Measurements from ENCODE around the gene DCAF12. TPM values are rescaled to one million over a fixed set of nuclear protein-coding genes. Genes with fewer than 3 reads are reported as not detected.
"Not testable (repeated sequence)": the region's sequence is repeated elsewhere in the genome, so short reads cannot be mapped to it uniquely, and the experiment has no call there.

The DCAF12 gene
- total RNA-seq, 1 experiment from 2014 or later = 40.3 TPM

GRCh38 chr9:34059954-34060353, 66.5 kb downstream of the DCAF12 start:
- H3K27ac ChIP-seq = no peak overlapping the region

GRCh38 chr9:34059281-34059680, 67.2 kb downstream of the DCAF12 start:
- H3K36me3 ChIP-seq = no peaks in the 10 kb centered on the region
- H3K27me3 ChIP-seq = no peaks in the 10 kb centered on the region
- DNase-seq = no peak

More at GRCh38 chr9:34059954-34060353, 66.5 kb downstream of the DCAF12 start:
- Histone ChIP-seq H3K27me3 (no peaks in the 10 kb centered on the region), H3K9me3 (replicated peaks) (no peaks in the 10 kb centered on the region), H3K36me3 (no peaks in the 10 kb centered on the region), H3K4me3 (no peak overlapping the region), H3K4me1 (no peaks in the 10 kb centered on the region)
- DNase-seq = no peak

DNA sequence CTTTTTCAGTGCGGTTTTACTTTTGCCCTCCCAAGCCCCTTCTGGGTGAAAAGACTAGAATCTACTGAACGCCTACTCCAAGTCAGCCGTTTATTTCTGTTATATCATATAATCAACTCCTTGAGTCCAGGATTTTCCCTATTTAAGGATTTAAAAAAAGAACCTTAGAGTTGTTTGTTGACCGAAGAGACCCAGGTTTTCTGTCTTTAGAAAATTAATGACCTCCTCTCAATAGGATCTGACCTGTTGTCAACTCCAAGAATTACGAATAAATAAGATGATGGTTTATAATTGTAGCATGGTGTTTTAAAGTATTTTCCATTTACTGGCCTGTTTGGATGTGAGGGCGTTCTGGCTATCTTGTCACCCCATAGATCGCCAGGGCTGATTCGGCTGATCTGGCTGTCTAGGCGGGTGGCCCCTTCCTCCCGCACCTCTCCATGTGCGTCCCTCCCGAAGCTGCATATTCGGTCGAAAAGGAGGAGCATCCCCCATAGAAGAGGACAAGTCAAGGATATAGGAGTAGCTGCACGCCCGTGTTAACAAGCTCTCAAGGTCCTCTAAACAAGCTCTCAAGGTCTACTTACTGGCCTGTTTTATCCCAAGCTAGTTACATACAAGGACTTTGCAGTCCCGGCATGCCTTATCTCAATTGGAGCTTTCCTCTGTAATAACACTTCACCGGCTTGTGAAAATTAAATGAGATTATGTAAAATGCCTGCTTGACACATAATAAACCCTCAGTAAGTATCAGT, 76.7 kb downstream of the DCAF12 start:
- Histone ChIP-seq H3K27ac (peak overlapping the region; percentile 96), H3K27me3 (no peaks in the 10 kb centered on the region), H3K4me3 (peak overlapping the region; percentile 91), H3K4me1 (peaks cover 4% of the 10 kb centered on the region; the same call in 1 of the 2 replicates), H3K9me3 (replicated peaks) (no peaks in the 10 kb centered on the region), H3K36me3 (no peaks in the 10 kb centered on the region)
- no peak for DNase-seq

More at GRCh38 chr9:34059281-34059680, 67.2 kb downstream of the DCAF12 start:
- Histone ChIP-seq H3K9me3 (replicated peaks) (no peaks in the 10 kb centered on the region), H3K4me1 (no peaks in the 10 kb centered on the region), H3K4me3 (no peak overlapping the region), H3K27ac (no peak overlapping the region)

DNA sequence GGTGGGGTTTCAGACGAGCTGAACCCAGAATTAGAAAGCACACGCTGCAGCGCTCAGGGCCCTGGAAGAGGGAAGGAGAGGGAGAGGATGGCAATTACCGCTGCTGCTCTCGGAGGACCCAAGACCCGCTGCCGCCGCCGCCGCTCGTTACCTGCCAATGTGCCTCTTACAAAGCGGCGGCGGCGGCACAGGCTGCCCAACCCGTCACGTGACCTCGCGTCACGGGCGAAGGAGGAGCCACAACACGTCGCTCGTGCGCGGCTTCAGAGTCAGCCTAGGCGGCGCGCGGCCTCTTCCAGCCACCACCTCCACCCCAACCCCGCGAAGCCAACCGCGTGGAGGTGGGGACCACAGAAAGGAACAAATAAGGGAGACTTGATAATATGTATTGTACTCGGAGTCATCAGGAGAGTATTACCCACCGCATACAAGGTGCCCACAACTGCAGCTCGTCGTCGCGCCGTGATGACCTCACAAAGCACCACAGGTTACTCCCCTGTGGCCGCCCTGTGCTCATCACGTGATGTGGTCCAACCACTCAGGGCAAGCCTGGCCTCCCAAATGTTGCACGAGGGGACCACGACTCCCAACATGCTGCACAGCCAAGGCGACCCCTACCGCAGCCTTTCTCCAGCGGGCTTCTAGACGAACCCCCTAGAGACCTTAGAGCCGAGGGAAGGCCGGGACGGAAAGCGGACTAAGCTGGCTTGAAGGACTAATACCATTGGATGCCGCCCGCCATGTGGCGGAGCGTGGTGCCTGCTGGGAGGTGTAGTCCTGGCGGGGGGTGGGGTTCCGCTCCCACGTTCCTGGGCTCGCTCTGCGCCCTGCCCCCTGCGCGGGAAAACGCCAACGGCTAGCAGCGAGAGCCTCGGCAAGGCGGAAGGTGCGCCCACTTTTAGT, 77.5 kb downstream of the DCAF12 start, which contains the start of gene UBAP2:
Gene UBAP2 (minus strand): TSS at position 161 of the 903 bp plus-strand sequence. CDS start 31,739 bp downstream, outside the sequence.
- H3K36me3 ChIP-seq = 0 out of 2 replicates have a peak, but pooled peaks cover 4% of the 10 kb centered on the region
- H3K4me1 ChIP-seq = peaks cover 4% of the 10 kb centered on the region; the same call in 1 of the 2 replicates
- H3K9me3 ChIP-seq (replicated peaks) = no peaks in the 10 kb centered on the region
- H3K4me3 ChIP-seq = peak within 1 kb of the TSS; percentile 91
- DNase-seq = peak; percentile 97
- H3K27ac ChIP-seq = peak within 1 kb of the TSS; percentile 96
- no peaks in the 10 kb centered on the region for H3K27me3 ChIP-seq

GRCh38 chr9:34047864-34048726, 78.4 kb downstream of the DCAF12 start:
- peaks cover 4% of the 10 kb centered on the region; the same call in 1 of the 2 replicates for H3K4me1 ChIP-seq
- peak overlapping the region; percentile 91 for H3K4me3 ChIP-seq
- 0 out of 2 replicates have a peak, but pooled peaks cover 4% of the 10 kb centered on the region for H3K36me3 ChIP-seq
- no peaks in the 10 kb centered on the region for H3K27me3 ChIP-seq
- no peaks in the 10 kb centered on the region for H3K9me3 ChIP-seq (replicated peaks)
- peak overlapping the region; percentile 96 for H3K27ac ChIP-seq
- DNase-seq = peak; percentile 42 to 51

- Histone ChIP-seq H3K4me1 (peaks cover 4% of the 10 kb centered on the region; the same call in 1 of the 2 replicates), H3K27ac (no peak overlapping the region), H3K4me3 (no peak overlapping the region), H3K9me3 (replicated peaks) (no peaks in the 10 kb centered on the region), H3K27me3 (no peaks in the 10 kb centered on the region), H3K36me3 (0 out of 2 replicates have a peak, but pooled peaks cover 4% of the 10 kb centered on the region)
- DNase-seq = no peak
Measured at GRCh38 chr9:34046784-34047379, 79.6 kb downstream of the DCAF12 start.

GRCh38 chr9:34045903-34046302, 80.6 kb downstream of the DCAF12 start:
- no peak for DNase-seq
- H3K36me3 ChIP-seq = peaks cover 4% of the 10 kb centered on the region; the same call in 1 of the 2 replicates
- H3K4me1 ChIP-seq = peaks cover 4% of the 10 kb centered on the region; the same call in 1 of the 2 replicates
- H3K9me3 ChIP-seq (replicated peaks) = no peaks in the 10 kb centered on the region
- no peak overlapping the region for H3K27ac ChIP-seq
- H3K27me3 ChIP-seq = no peaks in the 10 kb centered on the region
- no peak overlapping the region for H3K4me3 ChIP-seq

GRCh38 chr9:34042074-34042473, 84.4 kb downstream of the DCAF12 start:
- not testable (repeated sequence) for H3K27me3 ChIP-seq; H3K4me3 ChIP-seq; DNase-seq; H3K27ac ChIP-seq; H3K4me1 ChIP-seq; H3K9me3 ChIP-seq (replicated peaks)
- H3K36me3 ChIP-seq = peaks cover 14% of the 10 kb centered on the region

- H3K4me1 ChIP-seq; DNase-seq; H3K27me3 ChIP-seq; H3K4me3 ChIP-seq; H3K27ac ChIP-seq; H3K9me3 ChIP-seq (replicated peaks): not testable (repeated sequence)
- peaks cover 10% of the 10 kb centered on the region for H3K36me3 ChIP-seq
Measured at GRCh38 chr9:34038851-34039250, 87.6 kb downstream of the DCAF12 start.

DNA sequence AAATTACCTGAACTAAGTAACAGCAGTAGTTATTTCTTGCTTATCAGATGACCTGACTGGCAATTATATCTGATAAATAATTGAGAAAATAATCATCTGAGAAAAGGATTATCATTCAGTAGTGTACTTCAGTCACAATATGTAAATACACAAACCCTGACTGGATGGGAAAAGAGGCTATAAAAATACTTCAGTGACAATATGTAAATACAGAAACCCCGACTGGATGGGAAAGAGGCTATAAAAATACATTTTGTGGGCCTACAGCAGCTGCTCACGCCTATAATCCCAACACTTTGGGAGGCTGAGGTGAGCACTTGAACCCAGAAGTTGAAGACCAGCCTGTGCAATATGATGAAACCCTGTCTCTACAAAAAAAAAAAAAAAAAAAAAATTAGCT, 88.9 kb downstream of the DCAF12 start:
- peaks cover 13% of the 10 kb centered on the region for H3K36me3 ChIP-seq
- no peak for DNase-seq
- H3K9me3 ChIP-seq (replicated peaks) = no peaks in the 10 kb centered on the region
- no peak overlapping the region for H3K27ac ChIP-seq
- H3K4me3 ChIP-seq = no peak overlapping the region
- H3K27me3 ChIP-seq = no peaks in the 10 kb centered on the region
- no peaks in the 10 kb centered on the region for H3K4me1 ChIP-seq

- no peak for DNase-seq
- Histone ChIP-seq H3K27ac (no peak overlapping the region), H3K4me1 (no peaks in the 10 kb centered on the region)
Measured at GRCh38 chr9:34036625-34037024, 89.9 kb downstream of the DCAF12 start.

More at GRCh38 chr9:34036625-34037024, 89.9 kb downstream of the DCAF12 start:
- peaks cover 18% of the 10 kb centered on the region for H3K36me3 ChIP-seq
- no peaks in the 10 kb centered on the region for H3K27me3 ChIP-seq
- H3K9me3 ChIP-seq (replicated peaks) = no peaks in the 10 kb centered on the region
- H3K4me3 ChIP-seq = no peak overlapping the region
